ENCODE measurements around the gene RASL11B.
A peak's percentile ranks its signal among the peaks of the same experiment; 100 is the strongest.

The RASL11B gene

DNA sequence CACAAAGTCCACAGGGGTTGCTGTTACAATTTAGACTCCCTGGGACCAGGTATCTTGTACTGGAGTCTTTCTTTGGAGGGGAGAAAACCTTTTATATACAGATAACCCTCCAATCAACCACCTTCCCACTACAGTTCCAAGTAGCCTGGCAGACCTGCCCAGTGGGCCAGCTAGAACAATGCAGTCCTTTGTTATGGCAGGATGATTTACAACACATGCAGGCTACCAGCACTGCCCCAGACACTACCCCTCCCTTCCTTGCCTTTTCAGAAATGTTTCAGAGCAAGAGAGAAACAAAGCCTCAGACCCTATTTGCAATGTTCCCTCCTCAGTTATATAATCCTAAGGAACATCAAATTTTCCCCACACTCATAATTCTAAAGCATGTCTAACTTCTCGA lies 11.1 kb downstream of the RASL11B start:
- peak in 7 of 58 donors; percentile 9 to 43 (median 14) for DNase-seq

DNA sequence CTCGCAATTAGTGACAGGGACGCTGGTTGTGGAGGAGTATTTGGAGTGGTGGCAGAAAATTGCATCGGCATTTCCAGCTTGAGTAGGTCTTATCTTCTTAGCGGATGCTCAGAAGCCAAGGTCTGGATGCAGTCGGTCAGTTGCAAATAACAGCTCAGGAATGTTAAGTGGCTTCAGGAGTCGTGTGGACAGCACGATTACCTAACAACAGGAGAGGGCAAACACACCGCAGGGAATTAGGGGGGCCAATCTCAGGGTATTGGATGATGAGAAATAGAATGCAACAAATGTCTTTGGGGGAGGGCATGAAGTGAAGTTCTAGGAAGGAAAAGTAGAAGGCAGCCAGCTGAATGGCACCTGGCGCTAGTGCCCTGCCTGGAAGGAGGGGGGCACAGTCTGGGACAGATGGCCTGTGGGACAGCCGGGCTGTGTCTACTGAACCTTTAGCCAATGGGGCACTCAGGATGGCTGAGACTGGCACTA lies 11.8 kb downstream of the RASL11B start:
- no peak for DNase-seq

DNA sequence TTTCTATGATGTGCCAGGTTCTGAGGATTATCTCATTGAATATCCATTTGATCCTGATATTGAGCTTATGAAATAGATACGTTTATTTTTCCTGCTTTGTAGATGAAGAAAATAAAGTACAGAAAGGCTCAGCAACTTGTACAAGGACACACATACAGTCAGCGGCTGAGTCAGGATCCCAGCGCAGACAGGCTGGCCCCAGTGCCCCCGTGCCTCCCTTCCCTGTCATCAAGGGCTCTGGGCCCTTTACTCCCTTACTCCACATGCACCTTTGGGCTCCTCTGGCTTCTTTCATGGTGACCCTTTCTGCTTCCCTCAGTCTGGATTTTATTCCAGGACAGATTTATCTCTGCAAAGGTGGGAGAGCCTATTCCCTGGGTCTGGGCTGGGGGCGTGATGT lies 12.8 kb downstream of the RASL11B start:
- DNase-seq = no peak

- no peak for DNase-seq
These were observed 14.0 kb downstream of the RASL11B start for GRCh38 chr4:52876069-52876468.

GRCh38 chr4:52877036-52877435 lies 14.9 kb downstream of the RASL11B start:
- no peak for DNase-seq

- DNase-seq = no peak
These were observed 15.6 kb downstream of the RASL11B start for GRCh38 chr4:52877694-52878093.

GRCh38 chr4:52879471-52879870 lies 17.4 kb downstream of the RASL11B start:
- no peak for DNase-seq

- DNase-seq = no peak
These were observed 18.9 kb downstream of the RASL11B start for GRCh38 chr4:52880994-52881393.

DNA sequence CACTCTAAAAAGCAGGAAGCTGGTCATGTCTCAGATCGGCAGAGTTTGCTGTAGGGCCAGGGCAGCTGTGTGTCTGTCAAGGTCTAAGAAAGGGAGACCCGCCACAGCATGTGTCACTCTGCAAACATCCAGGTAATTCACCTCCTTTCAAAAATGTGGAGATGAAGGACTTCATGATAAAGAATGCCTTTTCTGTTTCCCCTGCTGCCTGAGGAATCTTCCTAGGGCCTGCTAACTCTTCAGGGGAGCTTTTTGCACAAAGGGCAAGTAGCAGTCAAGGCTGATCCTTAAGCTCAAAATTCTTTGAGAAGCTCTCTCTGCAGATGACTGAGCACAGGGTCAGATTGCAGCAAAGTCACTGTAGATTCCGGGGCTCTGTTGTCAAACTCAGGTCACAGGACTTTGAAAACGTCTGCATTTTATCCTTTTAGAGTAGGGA lies 21.1 kb downstream of the RASL11B start:
- no peak for DNase-seq

- no peak for DNase-seq
These were observed 21.9 kb downstream of the RASL11B start for GRCh38 chr4:52883707-52884669.

DNA sequence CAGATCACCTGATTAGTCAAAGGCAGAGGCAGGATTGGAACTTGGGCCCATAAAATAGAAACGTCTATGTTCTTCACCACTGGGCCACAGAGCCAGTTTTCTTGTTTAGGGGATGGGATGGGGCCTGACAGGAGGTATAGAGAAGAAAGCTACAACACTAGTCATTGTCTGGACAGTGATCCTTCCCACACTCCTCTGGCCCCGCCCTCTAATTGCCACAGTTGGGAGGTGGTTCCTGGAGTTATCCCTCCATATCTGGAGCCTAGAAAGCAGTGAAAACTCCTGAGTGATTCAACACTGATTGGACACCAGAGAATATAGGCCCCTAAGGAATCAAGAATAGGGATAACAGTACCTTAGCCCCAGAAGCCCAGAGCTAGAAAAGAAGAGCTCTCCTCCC lies 22.9 kb downstream of the RASL11B start:
- no peak for DNase-seq

DNA sequence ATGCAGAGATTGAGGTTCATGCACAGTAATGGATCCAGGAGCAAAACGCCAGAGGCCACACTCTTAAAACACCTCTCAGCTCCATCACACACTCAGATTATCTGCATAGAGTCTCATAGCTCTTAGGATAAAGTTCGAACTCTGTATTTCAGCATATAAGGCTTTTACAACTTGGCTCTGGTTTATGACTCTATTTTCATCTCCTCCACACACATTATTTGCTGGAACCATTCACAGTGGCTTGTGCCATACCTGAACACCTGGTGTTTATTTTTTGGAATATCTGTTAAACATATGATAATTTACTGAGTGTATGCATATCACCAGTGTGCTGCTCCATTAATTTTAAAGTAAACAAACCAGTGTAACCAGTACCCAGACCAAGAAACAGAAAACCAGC lies 27.2 kb downstream of the RASL11B start:
- no peak for DNase-seq

DNA sequence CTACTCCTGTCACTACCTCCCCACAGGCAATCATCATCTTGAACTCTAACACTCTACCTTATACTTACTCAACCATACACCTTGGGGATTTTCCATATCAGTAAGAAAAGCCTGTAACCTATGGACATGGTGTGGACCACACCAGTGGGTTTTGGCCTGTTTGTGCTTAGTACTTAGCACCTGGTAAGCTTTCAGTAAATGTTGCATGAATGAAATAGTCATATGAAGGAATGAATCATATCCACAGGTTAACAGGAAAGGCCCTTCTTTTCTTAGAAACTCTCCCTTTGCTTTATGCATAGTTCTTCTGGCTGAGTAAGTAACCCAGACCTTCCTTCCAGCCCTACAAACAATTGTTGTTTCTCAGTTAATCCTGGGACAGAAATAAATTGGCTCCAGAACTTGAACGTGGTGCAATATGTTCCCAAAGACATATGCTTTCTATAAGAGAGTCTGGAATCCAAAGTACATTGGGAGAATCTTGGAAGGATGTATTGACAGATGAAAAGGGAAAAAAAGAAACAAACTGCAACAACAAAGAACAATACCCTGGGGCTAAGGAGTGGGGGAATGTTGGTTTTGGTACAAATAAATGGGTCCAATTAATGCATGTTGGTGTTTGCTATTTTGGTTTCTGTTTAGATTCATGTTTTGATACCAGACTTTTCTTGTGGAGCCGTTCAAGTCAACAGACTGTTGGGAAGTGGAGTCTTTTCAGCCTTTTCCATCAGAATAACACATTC lies 27.8 kb downstream of the RASL11B start:
- no peak for DNase-seq

- DNase-seq = no peak
These were observed 28.3 kb downstream of the RASL11B start for GRCh38 chr4:52890521-52890791.

DNA sequence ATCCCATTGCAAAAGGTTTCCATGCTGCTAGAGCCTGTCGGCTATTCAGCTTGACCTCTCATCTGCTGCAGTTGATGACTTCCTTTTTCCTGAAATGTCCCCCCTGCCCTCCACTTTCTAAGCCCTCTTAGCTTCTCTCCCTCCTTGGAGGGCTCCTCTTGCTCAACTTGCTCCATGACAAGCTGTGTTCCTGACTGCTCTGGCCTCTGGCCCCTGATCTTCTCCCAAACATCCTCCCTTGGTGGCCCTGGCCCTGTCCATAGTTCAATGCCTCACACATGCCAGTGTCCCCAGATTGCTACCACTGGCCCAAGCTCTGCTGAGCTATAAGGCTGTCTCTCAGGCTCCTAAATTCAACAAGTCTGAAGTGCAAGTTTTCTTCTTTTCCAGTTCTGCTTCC lies 29.6 kb downstream of the RASL11B start:
- DNase-seq = no peak

DNA sequence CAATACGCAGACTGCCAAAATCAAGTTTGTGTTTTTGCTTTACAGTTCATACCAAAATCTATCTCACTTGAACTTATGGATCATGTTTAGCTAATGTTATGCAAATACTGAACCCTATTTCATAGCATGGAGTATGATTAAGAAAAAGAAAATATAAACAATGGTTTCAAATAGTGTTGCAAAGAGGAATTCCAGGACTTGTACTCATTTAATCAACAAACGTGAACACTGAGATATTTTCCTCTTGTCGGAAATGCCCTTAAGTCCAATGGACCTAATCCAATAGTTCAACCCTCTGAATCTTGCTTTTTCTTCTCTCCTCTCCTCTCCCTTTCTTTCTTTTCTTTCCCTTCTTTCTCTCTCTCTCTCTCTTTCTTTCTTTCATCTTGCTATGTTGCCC lies 30.8 kb downstream of the RASL11B start:
- DNase-seq = no peak

DNA sequence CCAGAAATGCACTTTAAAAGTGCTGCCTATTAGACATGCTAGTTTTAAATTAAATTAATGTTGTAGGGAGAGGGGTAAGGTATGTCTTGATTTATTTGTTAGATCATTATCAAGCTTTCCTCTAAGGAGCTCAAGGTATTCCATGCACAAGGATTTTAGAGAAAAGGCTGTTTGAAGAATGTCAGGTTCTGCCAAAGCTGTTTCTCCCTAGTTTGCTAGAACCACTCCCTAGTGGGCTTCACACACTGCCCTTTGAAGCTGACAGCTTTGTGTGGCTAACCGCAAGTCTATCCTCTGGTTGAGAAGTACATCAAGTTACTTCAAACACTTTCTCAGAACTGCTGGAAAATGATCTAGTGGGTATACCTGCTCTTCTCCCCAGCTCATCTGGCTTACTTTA lies 32.3 kb downstream of the RASL11B start:
- DNase-seq = no peak

DNA sequence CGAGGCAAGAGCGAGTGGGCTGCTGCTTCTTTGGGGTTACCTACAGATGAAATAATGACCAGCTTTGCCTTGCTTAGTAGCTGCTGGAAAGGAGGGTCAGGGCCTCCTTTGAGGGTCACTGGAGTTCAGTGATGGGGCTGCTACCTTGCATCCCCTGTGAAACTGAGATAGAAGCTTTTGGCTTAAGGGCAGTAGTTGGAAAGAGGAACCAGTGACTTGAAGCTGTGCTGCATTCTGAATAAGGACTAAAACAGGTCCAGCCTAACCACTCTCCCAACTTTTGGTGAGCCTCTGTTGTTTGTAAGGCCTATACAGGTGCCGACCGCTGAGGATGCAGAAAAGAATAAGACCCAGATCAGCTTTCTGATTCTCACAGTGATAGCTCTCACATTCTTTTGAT lies 41.2 kb downstream of the RASL11B start:
- no peak for DNase-seq

DNA sequence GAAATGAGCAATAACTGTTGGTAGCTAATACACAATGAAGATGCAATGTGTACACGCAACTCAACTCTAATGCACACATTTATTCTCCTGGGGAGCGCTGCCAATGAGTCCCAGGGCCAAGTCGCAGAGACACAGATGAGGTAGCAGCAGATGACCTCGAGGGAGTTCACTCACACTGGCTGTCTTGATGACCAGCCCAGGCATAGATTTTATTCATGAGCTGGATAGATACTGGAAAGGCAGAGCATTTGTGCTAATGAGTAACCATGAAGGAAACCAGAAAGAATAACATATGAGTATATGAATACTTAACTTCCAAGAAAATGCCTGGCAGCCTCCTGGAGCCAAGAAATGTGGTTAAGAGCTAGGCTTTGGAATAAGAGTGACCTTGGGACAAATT lies 42.3 kb downstream of the RASL11B start:
- no peak for DNase-seq

DNA sequence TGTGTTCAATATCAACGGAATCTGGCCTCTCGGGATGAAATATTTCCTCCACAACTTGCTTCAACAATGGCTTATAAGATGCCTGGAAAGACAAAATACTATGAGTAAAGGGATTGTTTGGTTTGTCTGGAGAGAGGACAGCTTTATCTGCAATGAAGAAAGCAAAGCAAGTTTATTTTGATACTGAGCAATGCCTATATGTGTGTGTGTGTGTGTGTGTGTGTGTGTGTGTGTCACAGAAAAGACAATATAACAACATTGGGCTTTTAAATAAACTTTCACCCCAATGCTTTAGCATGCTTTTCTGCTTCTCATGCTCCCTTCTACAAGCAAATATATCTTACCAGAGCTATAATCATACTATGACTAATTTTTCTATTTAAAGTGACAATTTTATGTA lies 45.4 kb downstream of the RASL11B start:
- no peak for DNase-seq

DNA sequence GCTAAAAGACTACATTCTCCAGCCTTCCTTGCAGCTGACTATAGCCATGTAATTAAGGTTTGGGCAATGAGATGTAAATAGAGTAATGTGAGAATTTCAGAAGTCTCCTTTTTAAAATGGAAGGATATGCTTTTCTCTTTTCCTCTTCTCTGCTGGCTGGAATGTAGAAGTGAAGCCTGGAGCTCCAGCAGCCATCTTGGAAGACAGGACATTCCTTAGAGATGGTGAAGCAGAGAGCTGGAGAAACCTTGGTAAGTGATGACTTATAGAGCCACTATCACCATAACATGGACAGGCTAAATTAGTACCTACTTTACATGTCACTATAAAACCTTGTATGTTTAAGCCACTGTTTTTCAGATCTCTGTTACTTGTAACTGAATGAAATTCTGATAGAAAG lies 48.0 kb downstream of the RASL11B start:
- no peak for DNase-seq

- DNase-seq = peak in 36 of 58 donors; percentile 1 to 59 (median 20)
These were observed 49.7 kb downstream of the RASL11B start for GRCh38 chr4:52911684-52912294.

Data from anterior cingulate cortex (tissue), 58 donors.